ENCODE measurements around the gene EHD3.
"Not testable (repeated sequence)": the region's sequence is repeated elsewhere in the genome, so short reads cannot be mapped to it uniquely, and the experiment has no call there.

EHD3 gene

GRCh38 chr2:31255911-31256571, 22.1 kb downstream of the EHD3 start:
- DNase-seq (ENCODE audit: low spot score) = no peak

- DNase-seq (ENCODE audit: low spot score) = no peak
Measured at GRCh38 chr2:31256611-31257382, 22.8 kb downstream of the EHD3 start.

GRCh38 chr2:31258351-31258750, 24.4 kb downstream of the EHD3 start:
- no peak for DNase-seq (ENCODE audit: low spot score)

DNA sequence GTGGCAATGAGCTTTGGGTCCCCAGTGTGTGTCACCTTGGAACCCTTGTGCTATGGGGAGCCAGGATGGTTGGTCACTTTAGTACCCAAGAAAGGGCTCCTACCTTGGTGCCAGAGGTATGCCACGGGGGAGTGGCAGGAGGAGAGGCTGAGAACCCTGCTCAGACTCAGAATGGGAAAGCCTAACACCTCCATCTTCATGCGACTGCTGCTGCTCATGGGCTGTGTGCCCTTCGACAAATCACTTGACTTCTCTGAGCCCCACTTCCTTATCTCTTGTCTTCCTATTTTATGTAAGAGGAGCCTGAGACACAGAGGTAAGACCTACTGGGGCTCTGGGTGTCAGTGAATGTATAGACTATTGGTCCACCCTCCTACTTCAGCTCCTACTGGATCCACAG, 25.1 kb downstream of the EHD3 start:
- DNase-seq (ENCODE audit: low spot score) = no peak

DNA sequence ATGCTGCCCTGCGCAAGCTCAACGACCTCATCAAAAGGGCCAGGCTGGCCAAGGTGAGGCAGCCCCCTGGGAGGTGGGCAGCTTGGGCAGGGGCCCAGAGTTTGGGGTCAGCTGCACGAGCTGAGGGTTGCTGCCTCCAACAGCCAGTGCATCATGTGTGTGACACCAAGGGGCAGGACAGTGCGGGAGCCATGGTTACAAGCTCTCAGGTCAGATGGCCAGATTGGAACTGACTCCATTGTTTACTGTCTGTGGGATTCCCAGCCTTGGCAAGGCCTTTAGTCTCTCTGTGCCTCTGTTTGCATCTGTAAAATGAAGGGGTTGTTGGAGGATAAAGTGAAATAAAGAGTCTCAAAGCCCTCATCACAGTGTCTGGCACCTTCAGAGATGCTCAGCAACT, 26.9 kb downstream of the EHD3 start:
- DNase-seq (ENCODE audit: low spot score) = no peak

- no peak for DNase-seq (ENCODE audit: low spot score)
Measured at GRCh38 chr2:31263636-31264190, 29.8 kb downstream of the EHD3 start.

GRCh38 chr2:31265234-31265633, 31.3 kb downstream of the EHD3 start:
- DNase-seq (ENCODE audit: low spot score) = no peak

DNA sequence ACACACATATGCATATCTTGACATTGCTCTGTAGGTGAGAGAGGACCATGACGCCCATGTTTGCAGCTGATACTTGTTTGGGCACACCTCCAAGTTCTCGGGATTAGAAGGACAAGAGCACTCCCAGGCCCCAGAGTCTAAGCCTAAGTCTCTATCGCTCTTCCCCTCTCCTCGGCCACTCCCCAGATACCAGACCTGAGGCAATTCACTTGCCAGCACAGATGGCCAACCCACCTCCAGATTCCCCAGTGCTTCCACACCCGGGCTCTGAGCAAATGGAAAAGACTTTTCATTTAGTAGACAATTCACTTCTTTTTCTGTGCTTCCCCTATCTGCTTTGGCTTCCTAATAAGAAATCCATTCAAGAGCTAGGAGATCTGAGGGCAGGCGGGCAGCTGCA, 32.9 kb downstream of the EHD3 start:
- no peak for DNase-seq (ENCODE audit: low spot score)

DNA sequence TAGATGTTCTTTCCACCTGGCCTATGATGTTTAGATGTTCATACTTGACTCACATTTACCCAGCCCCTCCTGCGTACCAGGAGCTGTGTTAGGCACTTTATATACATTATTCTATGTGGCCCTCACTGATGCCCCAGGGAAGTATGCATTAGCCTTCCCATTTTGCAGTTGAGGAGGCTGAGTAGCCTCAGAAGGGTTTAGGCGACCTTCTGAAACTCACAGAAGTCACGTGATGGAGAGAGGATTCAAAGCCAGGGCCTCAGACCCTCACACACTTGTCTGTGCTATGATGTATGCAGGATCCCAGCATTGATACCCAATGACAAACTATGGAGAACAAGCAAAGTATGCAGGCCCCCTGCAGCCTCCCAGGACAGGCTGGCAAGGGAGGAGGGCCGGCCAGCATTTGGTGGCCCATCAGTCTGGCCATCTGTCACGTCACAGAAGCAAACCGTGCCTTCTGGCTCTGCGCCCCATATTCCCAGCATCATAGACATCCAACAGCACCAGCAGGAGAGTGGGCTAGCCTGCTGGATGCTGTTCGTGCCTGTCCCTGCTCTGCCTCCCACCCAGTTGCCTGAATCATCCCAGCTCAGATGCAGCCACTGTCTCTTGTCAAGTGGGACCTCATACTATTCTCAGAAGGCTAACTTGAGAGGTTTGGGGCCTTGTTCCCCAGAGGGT, 33.6 kb downstream of the EHD3 start:
- no peak for DNase-seq (ENCODE audit: low spot score)

DNA sequence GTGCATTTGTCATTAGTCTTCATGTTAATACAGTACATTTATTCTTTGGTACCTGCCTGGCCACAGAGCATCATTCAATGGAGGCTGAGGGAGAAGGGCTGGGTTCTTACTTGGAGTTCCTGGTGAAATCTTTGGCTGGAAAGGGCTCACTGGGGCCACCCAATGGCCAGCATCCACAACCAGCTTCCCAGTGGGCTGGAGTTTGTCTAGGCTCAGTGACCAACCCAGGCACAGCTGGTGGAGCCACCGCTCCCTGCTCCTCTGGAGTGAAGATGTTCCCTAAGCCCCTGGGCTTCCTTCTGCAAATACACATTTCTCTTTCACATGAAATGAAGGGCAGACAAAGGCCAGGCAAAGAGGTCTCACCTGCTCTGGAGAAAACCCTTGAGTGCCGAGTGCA, 34.4 kb downstream of the EHD3 start:
- no peak for DNase-seq (ENCODE audit: low spot score)

DNA sequence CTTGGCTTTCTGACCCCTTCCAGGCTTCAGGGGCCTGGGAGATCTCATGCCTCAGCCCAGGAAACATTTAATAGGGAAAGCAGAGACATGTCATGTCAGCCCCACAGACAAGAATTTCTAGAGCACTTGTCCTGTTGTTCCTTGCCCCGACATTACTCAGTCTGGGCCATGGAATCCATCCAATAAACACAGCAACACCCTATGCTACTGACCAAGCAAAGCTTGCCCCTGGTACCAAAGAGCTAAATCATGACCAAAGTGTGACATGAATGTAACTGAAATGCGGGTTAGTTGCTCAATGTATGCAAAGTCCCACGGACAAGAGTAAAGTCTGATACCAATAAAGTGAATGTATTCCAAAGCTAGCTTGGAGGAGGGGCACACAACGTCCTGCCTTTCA, 35.1 kb downstream of the EHD3 start:
- DNase-seq (ENCODE audit: low spot score) = no peak

- no peak for DNase-seq (ENCODE audit: low spot score)
Measured at GRCh38 chr2:31270131-31270530, 36.2 kb downstream of the EHD3 start.

DNA sequence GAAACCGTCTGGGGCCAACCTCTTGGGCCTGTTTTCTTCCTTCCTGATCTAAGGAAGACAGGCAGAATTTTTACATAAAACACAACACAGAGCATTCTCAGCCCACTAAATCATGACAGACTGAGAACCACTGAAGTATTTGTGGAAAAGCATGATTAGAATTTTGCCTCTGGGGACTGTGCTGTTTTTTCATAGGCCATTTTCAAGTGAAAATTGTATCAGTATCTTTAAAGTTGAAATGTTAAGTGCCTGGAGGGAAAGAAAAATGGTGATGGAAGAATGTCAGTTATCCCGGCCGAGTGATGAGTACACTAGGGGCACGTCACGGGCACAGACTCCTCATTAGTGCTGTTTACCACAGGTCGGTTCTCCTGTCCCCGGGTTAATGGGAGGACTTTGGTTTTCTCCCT, 36.9 kb downstream of the EHD3 start:
- no peak for DNase-seq (ENCODE audit: low spot score)

DNA sequence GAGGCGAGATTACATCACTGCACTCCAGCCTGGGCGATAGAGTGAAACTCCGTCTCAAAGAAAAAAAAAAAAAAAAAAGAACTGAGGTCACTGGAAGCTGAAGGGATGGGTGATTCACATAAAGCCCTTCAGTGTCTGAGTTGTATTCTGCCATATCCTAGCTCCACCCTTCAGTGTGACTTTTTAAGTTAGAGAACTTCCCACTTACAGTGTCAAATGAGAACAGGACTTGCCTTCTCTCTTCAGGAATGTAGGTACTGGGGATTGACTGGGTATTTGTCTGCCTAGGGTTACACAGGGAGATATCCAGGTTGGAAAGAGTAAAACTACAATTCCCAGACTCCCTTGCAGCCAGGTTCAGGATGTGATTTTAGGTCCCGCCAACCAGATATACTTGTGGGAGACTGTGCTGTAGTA, 37.9 kb downstream of the EHD3 start:
- no peak for DNase-seq (ENCODE audit: low spot score)

DNA sequence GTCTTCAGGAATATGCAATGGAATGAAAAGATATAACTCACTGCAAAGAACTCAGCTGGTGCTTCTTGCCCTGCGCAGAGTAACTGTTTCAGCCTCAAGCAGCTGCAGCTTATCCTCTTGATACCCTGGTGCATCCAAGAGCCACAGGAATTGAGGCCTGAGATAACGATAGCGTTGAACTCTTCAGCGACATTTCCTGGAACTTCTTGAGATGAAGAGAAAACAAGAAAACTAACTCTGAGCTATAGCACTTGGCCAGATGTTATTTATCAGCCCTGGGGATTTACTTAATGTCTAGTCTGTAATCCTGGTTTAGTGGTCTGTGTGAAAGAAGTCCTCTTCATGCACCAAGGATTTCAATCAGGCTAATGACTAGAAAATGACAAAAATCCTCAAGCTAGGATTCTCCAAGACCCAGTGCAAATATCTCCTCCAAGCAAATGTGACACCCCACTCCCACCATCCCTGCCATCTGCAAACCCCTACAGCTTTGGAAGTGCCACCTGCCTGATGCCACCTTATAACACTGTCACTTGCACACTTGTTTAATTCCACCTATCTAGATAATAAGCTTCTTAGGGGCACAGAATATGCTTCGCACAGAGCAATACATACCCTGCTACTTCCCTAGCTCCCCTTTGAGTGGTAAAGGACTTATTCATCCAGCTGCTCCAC, 40.6 kb downstream of the EHD3 start:
- DNase-seq (ENCODE audit: low spot score) = no peak

DNA sequence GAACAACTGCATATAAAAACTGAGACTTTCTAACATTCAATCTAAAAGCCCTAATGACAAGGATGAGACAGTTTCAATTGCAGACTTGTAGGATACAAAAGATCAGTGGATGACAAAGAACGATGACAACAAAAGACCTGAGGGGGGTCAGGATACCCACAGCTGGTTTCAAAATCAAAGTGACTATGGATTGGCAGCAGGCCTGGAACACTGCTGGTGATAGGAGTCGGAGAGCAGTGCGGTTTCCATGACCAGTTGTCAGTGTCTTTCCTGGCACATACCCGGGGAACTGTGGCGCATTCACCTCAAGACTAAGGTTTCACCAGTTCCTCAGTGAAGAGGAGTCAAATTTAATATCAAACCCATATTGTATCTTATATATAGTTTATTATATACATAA, 42.0 kb downstream of the EHD3 start:
- no peak for DNase-seq (ENCODE audit: low spot score)

GRCh38 chr2:31277621-31278020, 43.7 kb downstream of the EHD3 start:
- DNase-seq (ENCODE audit: low spot score) = no peak

GRCh38 chr2:31282634-31283033, 48.7 kb downstream of the EHD3 start:
- DNase-seq (ENCODE audit: low spot score) = no peak

- DNase-seq (ENCODE audit: low spot score) = not testable (repeated sequence)
Measured at GRCh38 chr2:31283193-31283919, 49.4 kb downstream of the EHD3 start.

DNA sequence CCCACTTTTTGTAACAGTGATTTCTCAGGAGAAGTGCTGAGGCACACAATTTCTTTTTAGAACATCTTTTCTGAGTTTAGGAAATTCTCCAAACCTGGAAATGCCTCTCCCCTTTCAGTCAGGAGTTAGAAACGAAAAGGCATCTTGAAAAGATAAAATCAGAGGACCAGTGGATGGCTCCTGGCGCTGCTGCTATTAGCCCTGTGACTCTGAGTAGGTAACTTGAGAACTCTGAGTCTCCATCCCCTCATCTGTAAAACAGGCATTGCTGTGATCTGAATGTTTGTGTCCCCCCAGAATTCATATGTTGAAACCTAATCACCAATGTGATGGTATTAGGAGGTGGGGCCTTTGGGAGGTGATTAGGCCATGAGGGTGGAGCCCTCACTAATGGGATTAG, 50.2 kb downstream of the EHD3 start:
- no peak for DNase-seq (ENCODE audit: low spot score)

- no peak for DNase-seq (ENCODE audit: low spot score)
Measured at GRCh38 chr2:31286230-31286629, 52.3 kb downstream of the EHD3 start.
